Measurements from ENCODE around the gene SCNN1A. TPM values are rescaled to one million over a fixed set of nuclear protein-coding genes. Genes with fewer than 3 reads are reported as not detected.

SCNN1A gene
- total RNA-seq, 1 donor from 2014 or later: 0.74 TPM

- no peaks in the 10 kb centered on the region for H3K36me3 Mint-ChIP-seq (ENCODE audit: unreplicated experiment)
Observed at GRCh38 chr12:6332459-6332858, 42.9 kb downstream of the SCNN1A start.

DNA sequence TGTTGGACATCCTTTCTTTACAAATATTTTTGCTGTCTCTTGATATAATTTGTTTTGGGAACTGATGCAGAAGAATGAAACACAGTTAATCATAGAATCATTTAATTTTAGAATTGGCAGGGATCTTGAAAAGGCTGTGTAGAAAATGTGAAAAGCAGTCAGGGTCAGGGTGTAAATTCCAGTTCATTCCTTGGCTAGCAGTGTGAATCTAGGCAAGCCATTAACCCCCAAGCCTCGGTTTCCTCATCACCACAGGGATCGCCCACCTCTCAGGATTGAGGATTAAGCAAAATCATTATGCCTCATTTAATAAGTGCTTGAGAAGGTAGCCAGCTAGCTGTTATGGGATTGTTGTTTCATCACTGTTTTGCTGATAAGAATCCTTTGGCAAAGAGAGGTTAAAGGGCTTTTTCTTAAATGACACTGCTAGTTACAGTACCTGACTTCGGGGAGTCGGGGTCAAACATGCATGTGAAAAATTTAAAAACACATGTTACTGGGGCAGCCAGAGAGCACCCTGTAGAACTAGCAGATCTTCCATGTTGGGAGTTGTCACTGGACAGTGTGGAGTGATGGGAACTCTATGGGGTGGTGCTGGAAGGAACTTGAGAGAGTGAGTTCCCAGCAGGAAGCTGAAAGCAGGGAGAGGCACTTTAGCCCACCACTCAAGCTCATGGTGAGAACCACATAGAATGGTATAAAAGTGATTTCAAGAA is 44.2 kb downstream of the SCNN1A start:
- Mint-ChIP-seq H3K36me3 (ENCODE audit: unreplicated experiment) (no peaks in the 10 kb centered on the region), H3K4me3 (ENCODE audit: unreplicated experiment) (no peak overlapping the region), H3K4me1 (ENCODE audit: low read depth, unreplicated experiment) (peaks cover 17% of the 10 kb centered on the region), H3K9me3 (ENCODE audit: unreplicated experiment) (peaks cover 2% of the 10 kb centered on the region), H3K27ac (ENCODE audit: unreplicated experiment) (no peak overlapping the region), H3K27me3 (ENCODE audit: unreplicated experiment) (peaks cover 13% of the 10 kb centered on the region)
- DNase-seq: no peak
- TF ChIP-seq, protein P1, sequence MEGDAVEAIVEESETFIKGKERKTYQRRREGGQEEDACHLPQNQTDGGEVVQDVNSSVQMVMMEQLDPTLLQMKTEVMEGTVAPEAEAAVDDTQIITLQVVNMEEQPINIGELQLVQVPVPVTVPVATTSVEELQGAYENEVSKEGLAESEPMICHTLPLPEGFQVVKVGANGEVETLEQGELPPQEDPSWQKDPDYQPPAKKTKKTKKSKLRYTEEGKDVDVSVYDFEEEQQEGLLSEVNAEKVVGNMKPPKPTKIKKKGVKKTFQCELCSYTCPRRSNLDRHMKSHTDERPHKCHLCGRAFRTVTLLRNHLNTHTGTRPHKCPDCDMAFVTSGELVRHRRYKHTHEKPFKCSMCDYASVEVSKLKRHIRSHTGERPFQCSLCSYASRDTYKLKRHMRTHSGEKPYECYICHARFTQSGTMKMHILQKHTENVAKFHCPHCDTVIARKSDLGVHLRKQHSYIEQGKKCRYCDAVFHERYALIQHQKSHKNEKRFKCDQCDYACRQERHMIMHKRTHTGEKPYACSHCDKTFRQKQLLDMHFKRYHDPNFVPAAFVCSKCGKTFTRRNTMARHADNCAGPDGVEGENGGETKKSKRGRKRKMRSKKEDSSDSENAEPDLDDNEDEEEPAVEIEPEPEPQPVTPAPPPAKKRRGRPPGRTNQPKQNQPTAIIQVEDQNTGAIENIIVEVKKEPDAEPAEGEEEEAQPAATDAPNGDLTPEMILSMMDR (IDR thresholded peaks at IDR 0.05; ENCODE audit: partially characterized antibody, unreplicated experiment): no peak

More at GRCh38 chr12:6332459-6332858, 42.9 kb downstream of the SCNN1A start:
- no peak overlapping the region for H3K4me3 Mint-ChIP-seq (ENCODE audit: unreplicated experiment)
- H3K27me3 Mint-ChIP-seq (ENCODE audit: unreplicated experiment): peaks cover 13% of the 10 kb centered on the region
- DNase-seq: no peak
- H3K4me1 Mint-ChIP-seq (ENCODE audit: low read depth, unreplicated experiment): peaks cover 16% of the 10 kb centered on the region
- H3K27ac Mint-ChIP-seq (ENCODE audit: unreplicated experiment): no peak overlapping the region
- peaks cover 2% of the 10 kb centered on the region for H3K9me3 Mint-ChIP-seq (ENCODE audit: unreplicated experiment)
- TF ChIP-seq, protein P1 (IDR thresholded peaks at IDR 0.05; ENCODE audit: partially characterized antibody, unreplicated experiment): no peak

GRCh38 chr12:6330192-6330591 is 45.2 kb downstream of the SCNN1A start:
- peaks cover 11% of the 10 kb centered on the region for H3K4me1 Mint-ChIP-seq (ENCODE audit: low read depth, unreplicated experiment)
- DNase-seq: no peak
- no peaks in the 10 kb centered on the region for H3K36me3 Mint-ChIP-seq (ENCODE audit: unreplicated experiment)
- TF ChIP-seq, protein P1 (IDR thresholded peaks at IDR 0.05; ENCODE audit: partially characterized antibody, unreplicated experiment): no peak
- H3K9me3 Mint-ChIP-seq (ENCODE audit: unreplicated experiment): peaks cover 2% of the 10 kb centered on the region
- no peak overlapping the region for H3K27ac Mint-ChIP-seq (ENCODE audit: unreplicated experiment)
- peaks cover 14% of the 10 kb centered on the region for H3K27me3 Mint-ChIP-seq (ENCODE audit: unreplicated experiment)
- no peak overlapping the region for H3K4me3 Mint-ChIP-seq (ENCODE audit: unreplicated experiment)

DNA sequence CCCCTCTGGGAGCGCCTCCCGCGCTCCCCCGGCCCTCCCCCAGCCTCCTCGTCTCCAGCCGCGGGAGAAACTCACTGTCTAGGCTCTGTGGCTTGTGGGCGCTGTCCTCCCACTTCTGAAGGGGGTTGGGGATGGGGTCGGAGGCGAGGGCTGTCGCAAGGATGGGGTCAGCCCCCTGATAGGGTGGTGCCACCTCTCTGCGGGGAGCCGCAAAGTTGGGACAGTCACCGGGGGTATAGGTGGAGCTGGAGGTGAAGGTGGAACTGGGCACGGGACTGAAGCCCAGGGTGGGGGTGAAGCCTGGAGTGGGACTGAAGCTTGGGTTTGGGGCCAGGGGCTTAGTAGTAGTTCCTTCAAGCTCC is 45.7 kb downstream of the SCNN1A start:
- Mint-ChIP-seq H3K9me3 (ENCODE audit: unreplicated experiment) (peaks cover 2% of the 10 kb centered on the region), H3K27ac (ENCODE audit: unreplicated experiment) (no peak overlapping the region), H3K27me3 (ENCODE audit: unreplicated experiment) (peaks cover 14% of the 10 kb centered on the region), H3K4me1 (ENCODE audit: low read depth, unreplicated experiment) (peaks cover 7% of the 10 kb centered on the region), H3K4me3 (ENCODE audit: unreplicated experiment) (no peak overlapping the region), H3K36me3 (ENCODE audit: unreplicated experiment) (no peaks in the 10 kb centered on the region)
- TF ChIP-seq, protein P1 (IDR thresholded peaks at IDR 0.05; ENCODE audit: partially characterized antibody, unreplicated experiment): no peak
- DNase-seq: no peak

GRCh38 chr12:6328945-6329702 is 46.2 kb downstream of the SCNN1A start:
- Mint-ChIP-seq H3K9me3 (ENCODE audit: unreplicated experiment) (peaks cover 2% of the 10 kb centered on the region), H3K27ac (ENCODE audit: unreplicated experiment) (no peak overlapping the region), H3K4me1 (ENCODE audit: low read depth, unreplicated experiment) (peaks cover 8% of the 10 kb centered on the region), H3K36me3 (ENCODE audit: unreplicated experiment) (no peaks in the 10 kb centered on the region), H3K4me3 (ENCODE audit: unreplicated experiment) (no peak overlapping the region), H3K27me3 (ENCODE audit: unreplicated experiment) (peaks cover 14% of the 10 kb centered on the region)
- peak; percentile 79 for DNase-seq
- TF ChIP-seq, protein P1 (IDR thresholded peaks at IDR 0.05; ENCODE audit: partially characterized antibody, unreplicated experiment): no peak
